ENCODE data around the gene PPL.
"Not testable (repeated sequence)": the region's sequence is repeated elsewhere in the genome, so short reads cannot be mapped to it uniquely, and the experiment has no call there.

Gene PPL

DNA sequence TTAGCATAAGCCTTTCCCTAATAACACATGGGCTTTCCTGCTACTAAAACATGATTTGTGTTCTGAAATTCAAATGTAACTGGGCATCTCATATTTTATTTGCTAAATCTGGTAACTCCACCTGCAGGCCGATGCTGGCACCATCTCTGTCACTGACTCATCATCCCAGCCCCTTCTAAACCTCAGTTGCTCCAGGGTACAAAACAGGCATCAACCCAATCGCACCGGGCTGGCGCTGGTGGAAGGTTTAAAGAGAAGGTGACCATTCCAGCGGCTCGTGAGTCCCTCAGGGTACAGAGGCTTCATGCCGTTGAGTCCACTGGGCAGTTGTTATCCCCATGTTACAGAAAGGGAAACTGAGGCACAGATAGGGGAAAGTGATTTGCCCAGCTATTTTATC is 27.1 kb downstream of the PPL start:
- DNase-seq, result no peak

- no peak for DNase-seq
Measured at GRCh38 chr16:4908854-4909401, 28.0 kb downstream of the PPL start.

GRCh38 chr16:4904942-4905615 is 31.9 kb downstream of the PPL start:
- no peak for DNase-seq

DNA sequence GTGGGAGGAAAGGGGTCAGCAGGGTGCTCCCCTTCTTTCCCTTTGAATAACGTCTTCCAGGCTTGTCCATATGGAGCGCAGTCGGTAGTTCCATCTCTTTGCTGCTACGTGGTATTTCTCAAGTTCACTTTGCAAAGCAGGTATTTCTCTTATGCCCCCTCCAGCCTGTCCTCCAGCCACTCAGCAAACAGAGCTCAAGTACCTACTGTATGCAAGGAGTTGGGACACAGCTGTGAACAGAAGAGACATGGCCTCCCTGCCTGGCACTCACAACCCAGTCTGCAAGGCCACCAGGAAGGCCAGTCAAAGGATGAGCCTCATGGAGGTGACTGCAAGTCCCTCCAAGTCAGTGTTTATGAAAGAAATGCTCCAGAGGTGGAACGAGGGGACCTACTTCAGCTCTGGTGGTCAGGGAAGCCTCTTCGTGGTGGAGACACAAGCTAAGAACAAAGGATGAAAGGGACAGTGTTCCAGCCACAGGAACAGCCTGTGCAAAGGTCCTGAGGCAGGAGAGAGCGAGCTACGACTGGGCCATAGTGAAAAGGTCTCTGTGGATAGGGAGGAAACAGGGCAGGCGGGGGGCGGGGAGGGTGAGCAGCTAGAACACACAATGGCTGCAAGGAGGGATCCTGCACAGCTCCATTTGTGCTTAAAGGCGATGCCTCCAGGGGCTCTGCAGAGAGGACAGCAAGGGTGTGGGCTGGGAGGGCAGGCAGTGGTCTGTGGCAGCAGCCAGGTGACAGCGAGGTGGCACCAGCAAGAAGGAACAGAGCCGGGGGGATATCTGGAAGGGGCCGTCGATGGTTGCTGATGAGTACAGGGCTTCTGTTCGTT is 32.6 kb downstream of the PPL start:
- DNase-seq, result no peak

DNA sequence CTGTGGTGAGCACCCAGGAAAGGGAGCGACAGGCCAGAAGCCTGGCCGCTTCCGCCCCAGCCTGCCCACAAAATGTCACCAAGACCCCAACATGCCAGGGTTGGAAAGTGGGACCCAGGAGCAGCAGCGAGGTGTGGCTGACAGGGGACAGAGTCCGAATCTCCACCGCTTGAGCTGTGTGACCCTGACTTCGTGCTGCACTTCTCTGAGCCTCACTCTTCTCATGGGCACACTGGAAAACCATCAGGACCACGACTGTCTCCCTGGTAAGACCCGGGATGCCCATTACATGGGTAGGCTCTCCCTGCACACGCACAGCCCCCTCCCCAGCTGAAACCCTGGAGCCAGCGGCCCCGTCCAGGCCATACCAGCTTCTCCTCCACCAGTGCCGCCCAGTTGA is 34.9 kb downstream of the PPL start:
- no peak for DNase-seq

DNA sequence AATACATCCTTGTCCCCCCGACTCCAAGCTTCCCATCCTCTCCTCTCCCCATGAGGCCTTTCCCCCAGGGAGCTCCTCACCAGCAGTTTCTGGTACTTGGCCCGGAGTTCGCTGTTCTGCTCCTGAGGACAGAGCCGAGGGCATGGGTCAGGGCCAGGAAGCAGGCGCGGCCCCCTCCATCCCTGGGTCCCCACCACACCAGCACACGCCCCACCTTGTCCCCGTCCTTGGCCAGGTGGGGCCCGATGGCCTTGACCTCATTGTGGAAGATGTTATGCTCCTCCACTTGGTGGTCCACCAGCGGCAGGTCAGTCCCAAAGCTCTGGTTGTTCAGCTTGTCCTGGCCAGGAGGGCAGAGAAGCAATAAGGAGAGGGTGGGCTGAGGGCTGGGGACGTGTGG is 36.2 kb downstream of the PPL start:
- DNase-seq, result no peak

GRCh38 chr16:4900036-4900435 is 36.9 kb downstream of the PPL start:
- DNase-seq, result no peak

GRCh38 chr16:4899474-4899846 is 37.5 kb downstream of the PPL start:
- no peak for DNase-seq

GRCh38 chr16:4898811-4899473 is 38.0 kb downstream of the PPL start:
- no peak for DNase-seq

DNA sequence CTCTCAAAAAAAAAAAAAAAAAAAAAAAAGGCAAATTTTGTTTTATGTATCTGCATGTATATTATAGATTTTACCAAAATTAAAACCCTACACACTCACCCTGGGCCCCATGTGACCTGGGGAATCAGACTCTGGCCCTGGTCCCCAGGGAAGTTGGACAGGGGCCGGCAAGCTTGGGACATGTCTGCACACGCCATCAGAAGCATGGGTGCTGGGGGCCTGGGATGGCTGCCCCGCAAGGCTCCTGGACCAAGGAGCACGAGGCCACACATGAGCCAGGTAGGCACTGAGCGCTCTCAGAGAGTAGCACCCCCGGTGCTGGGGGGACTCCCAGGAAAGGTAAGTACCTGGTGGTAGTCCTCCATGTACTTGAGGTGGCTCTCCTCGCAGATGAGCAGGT is 39.6 kb downstream of the PPL start:
- no peak for DNase-seq

DNA sequence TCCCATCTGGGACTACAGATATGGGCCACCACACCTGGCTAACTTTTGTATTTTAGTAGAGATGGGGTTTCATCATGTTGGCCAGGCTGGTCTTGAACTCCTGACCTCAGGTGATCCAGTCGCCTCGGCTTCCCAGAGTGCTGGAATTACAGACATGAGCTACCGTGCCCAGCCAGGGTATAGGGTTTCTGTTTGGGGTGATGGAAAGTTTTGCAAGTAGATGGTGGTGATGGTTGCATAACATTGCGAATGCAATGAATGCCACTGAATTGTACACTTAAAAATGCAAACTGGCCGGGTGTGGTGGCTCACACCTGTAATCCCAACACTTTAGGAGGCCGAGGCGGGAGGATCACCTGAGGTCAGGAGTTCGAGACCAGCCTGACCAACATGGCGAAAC is 40.2 kb downstream of the PPL start:
- DNase-seq, result not testable (repeated sequence)

DNA sequence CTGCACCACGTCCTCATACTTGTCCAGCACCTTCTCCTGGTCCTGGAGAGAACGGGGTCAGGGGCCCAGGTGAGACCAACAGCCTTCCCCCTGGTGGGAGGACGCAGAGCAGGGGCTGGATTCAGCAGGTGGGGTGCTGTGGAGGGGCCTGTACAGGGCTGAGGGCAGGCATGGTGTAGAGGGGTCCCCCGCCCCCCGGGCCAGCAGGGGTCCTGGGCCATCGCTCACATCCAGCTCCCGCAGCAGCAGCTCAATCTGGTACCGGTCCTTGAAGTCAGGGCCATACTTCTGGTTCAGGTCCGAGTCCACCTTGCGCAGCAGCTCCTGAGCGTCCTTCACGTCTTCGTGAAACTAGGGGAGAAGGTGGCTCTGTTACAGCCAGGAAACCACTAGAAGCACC is 41.6 kb downstream of the PPL start:
- no peak for DNase-seq

DNA sequence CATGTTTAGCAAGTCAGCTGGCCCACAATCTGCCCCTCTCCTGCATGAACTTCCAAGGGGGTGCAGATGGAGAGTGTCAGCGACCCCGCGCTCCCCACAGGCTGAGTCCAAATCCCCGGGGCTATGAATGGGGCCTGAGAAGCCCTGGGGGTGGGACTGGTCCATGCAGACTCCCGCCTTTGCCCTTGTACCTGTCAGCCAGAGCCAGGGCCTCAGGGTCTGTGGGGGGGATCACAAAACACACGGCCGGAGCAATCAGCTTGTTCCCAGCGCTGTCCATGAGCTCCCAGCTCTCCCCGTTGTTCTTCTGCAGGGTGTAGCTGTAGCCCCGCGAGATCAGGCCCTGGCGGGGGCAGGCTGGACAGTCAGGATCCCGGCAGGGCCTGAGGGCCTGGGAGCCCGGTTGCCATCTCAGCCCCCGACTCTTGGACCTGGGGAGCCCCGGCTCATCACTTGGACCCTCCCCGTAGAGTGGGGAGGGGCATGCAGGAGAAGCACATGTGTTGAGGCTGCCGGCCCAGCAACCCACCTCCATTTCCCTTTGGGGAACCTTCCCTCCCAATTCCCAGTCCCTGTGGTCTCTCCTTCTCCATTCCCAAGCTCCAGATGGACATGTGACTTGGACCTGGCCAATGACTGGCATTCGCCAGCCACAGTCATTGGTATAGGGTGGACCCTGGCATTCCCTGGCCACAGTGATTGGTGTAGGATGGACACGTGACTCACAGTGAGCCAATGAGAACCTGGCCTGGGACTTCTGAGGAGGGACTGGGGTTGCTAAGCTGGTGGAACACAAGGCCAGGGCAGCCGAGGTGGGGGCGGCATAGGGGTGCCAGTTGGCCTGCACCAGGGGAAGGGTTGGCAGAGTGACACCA is 42.4 kb downstream of the PPL start:
- DNase-seq, result no peak

GRCh38 chr16:4893103-4893862 is 43.7 kb downstream of the PPL start:
- DNase-seq, result no peak

DNA sequence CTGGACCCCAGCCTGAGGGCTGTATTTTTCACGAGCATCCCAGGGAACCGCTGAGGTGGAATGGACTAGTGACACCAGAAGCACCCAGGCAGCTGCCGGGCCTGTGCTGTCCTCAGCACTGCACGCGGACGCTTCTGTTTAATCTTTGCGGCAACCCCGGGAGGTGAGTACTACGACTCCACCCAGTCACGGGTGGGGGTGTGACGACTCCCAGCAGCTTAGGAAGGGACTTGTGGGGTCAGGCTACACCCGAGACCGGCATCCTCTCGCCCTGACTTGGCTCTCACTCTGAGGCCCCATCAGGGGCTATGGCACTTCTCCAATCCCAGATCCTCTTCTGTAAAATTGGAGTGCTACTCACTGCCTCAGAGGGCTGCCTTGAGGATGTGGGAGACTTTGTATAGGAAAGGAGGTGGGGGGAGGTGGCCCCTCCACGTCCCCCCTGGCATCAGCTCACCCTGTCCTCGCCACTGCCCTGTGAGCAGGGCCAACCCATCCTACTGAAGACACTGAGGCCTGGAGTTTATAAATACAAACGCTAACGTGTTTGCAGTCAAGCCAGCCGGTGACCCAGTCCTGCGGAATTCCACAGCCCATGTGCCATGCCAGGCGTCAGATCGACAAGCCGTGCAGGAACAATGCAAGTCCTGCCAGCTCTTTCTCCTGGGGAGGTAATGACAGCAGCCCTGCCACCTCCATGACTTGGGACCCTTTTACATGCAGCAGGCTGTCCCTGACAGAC is 44.4 kb downstream of the PPL start:
- DNase-seq, result no peak

DNA sequence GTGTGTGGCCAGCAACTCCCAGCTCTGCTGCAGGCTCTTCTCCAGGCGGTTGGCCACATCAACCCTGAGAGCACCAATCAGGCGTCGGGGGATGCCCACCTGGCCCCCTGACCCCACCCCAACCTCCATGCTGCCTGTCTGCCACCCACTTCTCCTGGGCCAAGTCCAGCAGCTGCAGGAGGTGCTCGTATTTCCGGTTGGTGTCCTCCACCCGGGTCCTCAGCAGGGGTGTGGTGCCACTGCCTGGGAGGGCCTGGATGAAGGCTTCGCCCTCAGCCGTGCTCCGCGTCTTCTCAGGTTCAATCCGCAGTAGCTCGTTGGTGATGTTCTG is 45.1 kb downstream of the PPL start:
- DNase-seq, result no peak

- no peak for DNase-seq
Measured at GRCh38 chr16:4891097-4891885, 45.7 kb downstream of the PPL start.

GRCh38 chr16:4890686-4891085 is 46.3 kb downstream of the PPL start:
- no peak for DNase-seq

DNA sequence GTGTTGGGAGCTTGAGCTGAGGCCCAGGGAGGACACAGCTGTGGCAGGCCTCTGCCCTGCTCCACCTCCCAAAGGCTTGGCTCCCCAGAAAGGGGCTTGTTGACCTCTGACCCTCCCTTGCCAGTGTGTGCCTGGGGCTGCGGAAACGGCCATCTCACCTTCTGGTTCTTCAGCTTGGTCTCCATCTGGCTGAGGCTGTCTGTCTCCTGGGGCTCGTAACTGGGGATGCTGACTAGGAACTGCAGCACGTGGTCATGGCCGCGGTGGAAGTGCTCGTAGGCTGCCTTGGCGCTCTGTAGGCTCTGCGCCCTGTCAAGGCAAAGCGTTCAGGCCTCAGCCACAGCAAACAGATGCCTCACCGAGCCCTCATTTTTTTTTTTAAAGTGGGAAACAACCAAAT is 46.9 kb downstream of the PPL start:
- DNase-seq, result no peak

GRCh38 chr16:4888428-4889135 is 48.4 kb downstream of the PPL start:
- no peak for DNase-seq

Measured in stimulated activated naive CD4-positive, alpha-beta T cell (primary cell).